Left forelimb (tissue), 1 donor: ENCODE data around the gene PRSS33.

Experiments used
- DNase-seq: peaks from one replicate; pipeline ENCODE4 v3.0.0-alpha.2; 2018; ENCODE audit warnings: low spot score

PRSS33 gene

GRCh38 chr16:2787406-2787805 is at the start of gene PRSS33:
Gene PRSS33 (minus strand): TSS chr16:2787560. CDS start chr16:2786547, 1,013 bp downstream.
- no peak for DNase-seq

DNA sequence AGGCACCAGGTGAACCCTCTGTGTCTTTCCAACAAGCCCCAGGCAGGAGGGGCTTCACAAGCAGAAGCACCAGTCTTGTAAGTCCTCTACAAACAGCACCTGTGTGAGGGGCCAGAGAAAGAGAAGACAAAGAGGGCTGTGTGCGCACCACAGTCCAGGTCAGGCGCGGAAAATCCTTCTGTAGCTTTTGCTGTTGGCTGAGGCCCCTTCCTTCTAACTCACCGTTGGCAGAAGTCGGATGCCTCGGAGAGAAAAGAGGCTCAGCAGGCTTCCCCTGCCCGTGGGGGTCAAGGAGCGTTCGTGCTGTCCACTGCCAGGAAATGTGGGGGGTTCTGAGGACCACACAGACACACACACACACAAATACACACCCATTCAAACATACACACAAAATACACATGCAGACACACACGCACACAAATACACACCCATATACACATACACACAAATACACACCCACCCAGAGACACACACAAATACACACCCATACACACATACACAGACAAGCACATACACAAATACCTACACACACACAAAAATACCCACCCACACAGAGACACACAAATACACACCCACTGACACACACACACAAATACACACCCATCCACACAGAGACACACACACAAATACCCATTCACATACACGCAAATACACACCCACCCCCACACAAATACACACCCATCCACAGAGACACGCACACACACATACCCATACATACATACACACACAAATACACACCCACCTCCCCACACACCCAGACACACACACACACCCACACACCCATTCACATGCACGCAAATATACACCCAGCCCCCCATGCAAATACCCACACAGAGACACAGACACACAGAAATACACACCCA is 49.5 kb upstream of the PRSS33 start:
- DNase-seq, result no peak

DNA sequence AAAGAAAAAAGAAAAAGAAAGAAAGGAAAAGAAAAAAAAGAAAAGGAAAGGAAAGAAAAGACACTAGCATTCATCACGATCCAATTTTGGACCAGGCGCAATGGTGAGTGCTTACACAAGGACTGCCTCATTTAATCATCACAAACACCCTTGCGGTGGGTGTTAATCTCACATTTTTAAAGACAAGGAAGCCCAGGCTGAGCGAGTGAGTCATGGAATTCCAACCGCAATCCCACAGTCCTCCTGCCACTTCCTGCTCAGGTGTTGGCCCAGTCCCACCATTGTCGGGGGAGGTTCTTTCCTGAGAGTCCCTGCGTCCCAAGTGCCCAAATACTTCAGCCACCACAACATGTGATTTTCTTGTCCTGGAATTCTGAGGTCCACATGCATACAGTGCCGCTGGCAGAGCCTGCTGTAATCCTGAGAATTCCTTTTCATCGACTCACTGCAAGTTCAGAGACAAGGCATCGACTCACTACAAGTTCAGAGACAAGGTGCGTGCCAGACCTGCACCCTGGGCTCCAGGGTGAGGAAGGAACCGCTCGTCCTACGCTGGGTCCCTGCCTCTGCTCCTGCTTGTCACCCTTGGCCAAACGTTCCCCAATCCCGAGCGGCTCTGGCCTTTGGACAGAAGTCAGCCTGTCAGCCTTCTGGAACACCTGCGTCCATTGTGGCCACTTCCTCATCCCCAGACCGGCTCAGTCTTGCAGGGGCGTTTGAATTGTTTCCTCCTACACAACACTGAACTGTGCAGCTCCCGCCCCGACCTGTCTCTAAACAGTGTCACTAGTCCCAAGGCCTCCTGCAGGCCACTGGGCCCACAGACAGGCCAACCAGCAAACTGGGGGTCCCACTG is 48.5 kb upstream of the PRSS33 start:
- no peak for DNase-seq

GRCh38 chr16:2834968-2835367 is 47.6 kb upstream of the PRSS33 start:
- no peak for DNase-seq

- no peak for DNase-seq
These were observed 46.4 kb upstream of the PRSS33 start for GRCh38 chr16:2833776-2834175.

DNA sequence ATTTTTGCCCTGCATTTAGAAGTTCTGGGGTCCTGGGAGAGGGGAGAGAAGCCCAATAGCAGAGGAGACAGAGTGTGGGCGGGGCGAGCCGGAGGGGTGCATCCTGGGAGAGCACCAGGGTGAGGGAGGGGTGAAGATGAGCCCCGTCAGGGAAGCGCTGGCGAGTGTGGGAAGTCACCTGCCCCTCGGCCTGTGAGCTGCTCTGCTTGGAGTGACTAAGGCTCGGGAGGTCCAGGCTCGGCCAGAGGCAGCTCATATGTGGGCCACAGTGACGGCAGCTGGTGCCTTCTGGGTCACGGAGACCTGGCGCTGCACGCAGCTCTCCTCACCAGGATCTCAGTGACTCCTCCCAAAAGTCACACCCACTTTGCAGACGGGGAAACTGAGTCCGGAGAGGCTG is 43.8 kb upstream of the PRSS33 start:
- no peak for DNase-seq

DNA sequence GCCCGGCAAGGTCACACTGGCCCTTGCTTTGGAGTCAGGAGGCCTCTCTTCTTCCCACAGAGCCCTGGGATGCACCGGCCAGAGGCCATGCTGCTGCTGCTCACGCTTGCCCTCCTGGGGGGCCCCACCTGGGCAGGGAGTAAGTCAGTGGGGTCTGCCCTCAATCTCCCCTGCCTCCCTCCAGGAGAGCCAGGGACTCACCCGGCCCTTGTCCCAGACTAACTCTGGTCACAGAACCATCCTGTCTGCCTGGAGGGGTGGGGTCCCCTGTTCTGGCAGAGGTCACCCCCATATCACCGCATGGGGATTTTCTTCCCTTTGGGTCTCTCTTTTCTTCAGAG is 43.0 kb upstream of the PRSS33 start:
- no peak for DNase-seq

DNA sequence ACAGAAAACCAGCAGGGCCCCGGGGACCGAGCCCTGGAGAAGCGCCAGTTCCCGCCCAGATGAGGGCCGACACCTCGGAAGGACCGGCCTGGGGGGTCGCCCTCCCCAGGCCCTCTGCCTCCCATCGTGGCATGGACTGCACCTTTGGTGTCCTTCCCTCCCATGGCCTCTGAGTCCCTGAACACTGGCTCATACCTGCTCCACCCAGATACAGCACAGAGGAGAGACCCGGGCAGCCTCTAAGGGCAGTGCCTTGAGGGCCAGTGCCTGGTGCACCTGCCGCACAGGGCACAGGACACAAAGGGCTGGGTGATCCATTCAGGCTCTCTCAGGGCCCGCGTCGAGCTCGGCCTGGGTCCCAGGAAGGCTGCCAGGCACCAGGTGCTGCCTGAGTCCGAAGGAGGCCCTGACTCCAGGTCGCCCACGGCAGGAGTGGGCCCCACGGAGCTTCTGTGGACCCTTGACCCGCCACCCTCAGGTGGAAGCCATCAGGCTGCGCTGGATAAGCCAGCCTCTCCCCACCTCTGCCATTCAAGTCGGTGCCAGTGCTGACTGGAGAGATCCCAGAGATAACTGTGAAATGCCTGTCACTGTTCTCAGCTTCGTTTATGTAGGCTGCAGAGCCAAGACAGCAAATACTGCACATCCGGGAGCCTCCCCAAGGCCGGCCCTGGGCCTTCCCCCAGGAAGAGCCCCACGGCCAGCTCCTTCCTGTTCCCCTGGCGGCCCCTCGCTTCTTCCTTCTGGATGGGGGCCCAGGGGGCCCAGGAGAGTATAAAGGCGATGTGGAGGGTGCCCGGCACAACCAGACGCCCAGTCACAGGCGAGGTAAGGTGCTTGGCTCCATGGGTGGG is 42.4 kb upstream of the PRSS33 start, which contains the start of gene ZG16B:
TSS of gene ZG16B (plus strand) at position 803 of the 854 bp plus-strand sequence. CDS start 139 bp downstream, outside the sequence.
- no peak for DNase-seq

- no peak for DNase-seq
These were observed 41.6 kb upstream of the PRSS33 start for GRCh38 chr16:2828876-2829430.

GRCh38 chr16:2828521-2828840 is 41.1 kb upstream of the PRSS33 start:
- no peak for DNase-seq

DNA sequence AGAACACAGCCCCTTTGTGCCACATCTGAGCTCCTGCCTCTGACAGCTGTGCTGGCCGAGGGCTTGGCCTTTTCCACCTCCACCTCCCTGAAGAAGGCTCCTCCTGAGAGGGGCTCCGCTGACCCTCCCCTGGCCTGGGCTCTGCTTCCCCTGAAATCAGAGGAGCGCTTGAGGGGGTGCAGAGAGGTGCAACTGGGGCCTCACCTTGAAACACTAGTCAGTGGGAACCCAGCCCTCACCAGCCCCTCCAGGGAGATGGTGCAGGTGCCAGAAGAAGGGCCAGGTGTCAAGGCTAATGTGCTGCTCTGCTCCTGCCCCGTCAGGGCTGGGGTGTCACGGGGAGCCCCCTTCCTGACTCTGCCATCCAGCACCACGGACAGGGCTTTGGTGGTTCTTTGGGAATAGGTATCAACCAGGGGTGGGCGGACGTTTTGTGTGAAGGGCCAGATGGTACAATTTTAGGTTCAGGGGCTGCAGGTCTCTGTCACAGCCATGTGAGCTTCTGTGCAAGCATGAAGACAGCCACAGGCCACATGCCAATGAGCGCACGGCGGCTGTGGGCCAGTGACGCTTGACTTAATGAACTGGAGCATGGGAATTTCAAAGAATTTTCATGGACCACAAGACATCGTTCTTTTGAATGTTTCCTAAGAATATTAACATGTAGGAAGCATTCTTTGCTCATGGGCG is 40.6 kb upstream of the PRSS33 start:
- no peak for DNase-seq

DNA sequence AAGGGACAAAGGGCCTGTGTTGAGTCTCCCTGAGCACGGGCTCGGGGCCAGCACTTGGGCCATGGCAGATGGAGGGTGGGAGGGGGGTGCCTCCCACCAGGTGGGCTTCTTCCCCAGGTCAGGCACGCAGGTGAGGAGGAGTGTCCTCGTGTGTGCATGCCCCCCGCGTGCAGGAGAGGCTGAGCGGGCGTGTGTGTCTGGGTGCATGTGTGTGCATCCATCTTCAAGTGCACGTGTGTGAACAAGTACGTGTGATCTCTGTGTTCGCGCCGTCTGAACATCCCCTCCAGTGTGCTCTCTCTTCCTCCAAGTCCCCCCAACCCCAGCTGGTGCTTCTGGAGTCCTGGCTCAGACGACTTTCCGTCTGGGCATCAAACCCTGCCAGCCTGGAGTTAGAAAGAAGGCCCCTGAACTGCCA is 40.0 kb upstream of the PRSS33 start:
- DNase-seq, result peak; percentile 56

DNA sequence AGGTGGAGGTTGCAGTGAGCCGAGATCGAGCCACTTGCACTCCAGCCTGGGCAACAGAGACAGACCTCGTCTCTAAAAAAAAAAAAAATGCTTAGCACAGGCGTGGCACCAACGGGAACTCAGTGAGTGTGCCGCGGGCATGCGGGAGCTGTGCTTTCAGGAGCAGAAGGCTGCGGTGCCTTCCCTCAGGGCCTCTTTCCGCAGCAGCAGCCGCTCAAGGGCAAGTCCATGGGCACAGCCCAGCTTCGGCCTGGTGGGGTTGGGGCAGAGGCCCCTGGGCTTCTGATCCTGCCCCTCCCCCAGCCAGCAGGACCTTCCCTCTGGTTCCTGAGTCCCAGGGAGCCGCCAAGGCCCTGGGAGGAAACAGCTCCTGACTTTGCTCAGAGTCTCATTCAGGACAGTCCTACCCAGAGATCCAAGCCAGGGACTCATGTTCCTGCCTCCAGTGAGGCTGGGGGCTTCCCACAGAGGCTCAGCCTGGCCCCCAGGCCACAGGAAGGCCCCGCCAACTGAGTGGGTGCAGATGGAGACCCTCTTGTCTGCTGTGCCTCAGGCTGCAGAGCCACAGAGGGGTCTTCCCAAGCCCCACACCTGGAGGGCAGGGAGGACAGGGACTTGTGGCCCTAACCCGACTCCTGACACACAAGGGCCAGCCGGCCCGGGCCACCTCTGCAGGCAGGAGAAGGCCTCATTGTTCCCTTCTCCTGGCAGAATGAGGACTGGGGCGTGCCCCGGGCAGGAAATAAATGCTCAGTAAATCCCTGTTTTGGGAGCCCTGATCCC is 39.4 kb upstream of the PRSS33 start:
- no peak for DNase-seq

- peak; percentile 51 for DNase-seq
These were observed 38.5 kb upstream of the PRSS33 start for GRCh38 chr16:2825906-2826305.

- DNase-seq, result peak; percentile 40
These were observed 37.8 kb upstream of the PRSS33 start for GRCh38 chr16:2825049-2825742.

DNA sequence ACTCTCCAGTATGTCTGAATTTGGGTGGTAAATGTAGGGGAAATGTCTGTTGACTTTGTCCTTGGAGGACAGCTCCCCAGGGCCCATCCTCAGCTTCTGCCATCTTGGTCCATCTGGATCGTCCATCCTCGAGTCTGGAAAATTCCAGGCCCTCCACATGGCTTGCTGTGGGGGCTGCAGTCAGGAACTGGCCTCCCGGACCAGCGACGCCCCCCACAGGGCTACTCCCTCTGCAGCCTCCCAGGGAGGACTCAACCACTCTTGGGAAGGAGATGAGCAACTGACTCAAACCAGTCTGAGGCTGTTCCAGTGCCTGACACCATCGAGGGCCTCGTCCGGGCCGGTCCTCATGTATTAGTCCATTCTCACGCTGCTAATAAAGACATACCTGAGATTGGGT is 37.3 kb upstream of the PRSS33 start:
- peak; percentile 47 for DNase-seq

- peak; percentile 3 for DNase-seq
These were observed 35.1 kb upstream of the PRSS33 start for GRCh38 chr16:2822496-2822895.

- peak; percentile 37 for DNase-seq
These were observed 34.8 kb upstream of the PRSS33 start for GRCh38 chr16:2822158-2822495.

GRCh38 chr16:2821487-2822157 is 34.3 kb upstream of the PRSS33 start:
- peak; percentile 44 for DNase-seq
